Measurements from ENCODE around the gene TTC28. TPM values are rescaled to one million over a fixed set of nuclear protein-coding genes. Genes with fewer than 3 reads are reported as not detected.

The TTC28 gene
- total and polyA plus RNA-seq, 12 donors = 2.1 to 27.7 (median 20.4) TPM

DNA sequence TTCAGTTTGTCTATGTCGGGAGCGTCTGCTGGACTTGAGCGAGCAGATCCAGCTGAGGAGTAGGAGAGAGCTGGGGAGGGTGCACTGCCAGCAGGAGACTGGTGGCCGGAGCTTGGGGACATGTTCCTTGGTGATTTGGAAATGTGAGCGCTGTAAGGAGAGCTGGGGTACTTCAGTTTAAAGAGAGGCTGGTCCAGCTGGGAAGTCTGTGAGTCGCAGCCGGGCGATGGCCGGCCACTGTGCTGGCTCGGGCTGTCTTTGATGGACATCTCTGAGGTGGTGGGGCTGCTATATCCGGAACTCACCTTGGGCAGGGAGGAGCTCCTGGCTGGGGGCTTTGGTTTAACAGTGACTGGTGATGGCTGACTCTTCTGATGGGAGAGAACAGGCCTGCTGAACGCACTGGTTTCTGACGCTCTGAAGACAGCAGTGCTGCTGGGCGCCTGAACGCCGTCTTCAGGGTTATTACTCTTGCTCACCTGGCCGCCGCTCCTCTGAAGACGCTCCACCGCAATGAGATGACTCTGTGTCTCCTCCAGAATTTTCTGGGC, 696.9 kb downstream of the TTC28 start:
- Histone ChIP-seq H3K27ac (no peak overlapping the region), H3K9me3 (no peaks in the 10 kb centered on the region), H3K4me1 (peaks cover 0 to 5% (median 0%) of the 10 kb centered on the region in 9 donors), H3K4me3 (no peak overlapping the region), H3K36me3 (peaks cover 0 to 78% (median 3%) of the 10 kb centered on the region in 9 donors), H3K27me3 (no peaks in the 10 kb centered on the region)
- ATAC-seq (no peak), DNase-seq (no peak)
- WGBS, 2 donors = 98% methylated on average over 20 of the region's 20 CpGs
- TF ChIP-seq CTCF (IDR thresholded peaks at IDR 0.05) = no peak
- intact Hi-C loops (cut with DNase I) = loop anchor here in 1 of 10 donors (10.0 kb wide), 1 partner anchor 58 kb away; no protein-coding TSS in a partner anchor

GRCh38 chr22:27982106-27982505, 697.5 kb downstream of the TTC28 start:
- intact Hi-C loops (cut with DNase I) = loop anchor here in 1 of 10 donors (10.0 kb wide), 1 partner anchor 57 kb away; no protein-coding TSS in a partner anchor
- peaks cover 0 to 72% (median 3%) of the 10 kb centered on the region in 9 donors for H3K36me3 ChIP-seq
- no peak for TF ChIP-seq CTCF (IDR thresholded peaks at IDR 0.05)
- 95 to 96% methylated on average over 15 of the region's 15 CpGs for WGBS, 2 donors
- peaks cover 0 to 5% (median 0%) of the 10 kb centered on the region in 9 donors for H3K4me1 ChIP-seq
- no peak overlapping the region for H3K4me3 ChIP-seq
- H3K27ac ChIP-seq = no peak overlapping the region
- H3K27me3 ChIP-seq = no peaks in the 10 kb centered on the region
- no peak for DNase-seq
- no peak for ATAC-seq
- H3K9me3 ChIP-seq = no peaks in the 10 kb centered on the region

GRCh38 chr22:27980424-27981148, 699.1 kb downstream of the TTC28 start:
- intact Hi-C loops (cut with DNase I) = loop anchor here in 1 of 10 donors (10.0 kb wide), 1 partner anchor 56 kb away; no protein-coding TSS in a partner anchor
- H3K36me3 ChIP-seq = peaks cover 0 to 57% (median 3%) of the 10 kb centered on the region in 9 donors
- no peak for DNase-seq

More at GRCh38 chr22:27980424-27981148, 699.1 kb downstream of the TTC28 start:
- Histone ChIP-seq H3K27me3 (no peaks in the 10 kb centered on the region), H3K27ac (no peak overlapping the region), H3K4me1 (peaks cover 0 to 15% (median 0%) of the 10 kb centered on the region in 9 donors), H3K4me3 (no peak overlapping the region), H3K9me3 (no peaks in the 10 kb centered on the region)
- no peak for ATAC-seq
- WGBS, 2 donors = 84 to 87% methylated on average over 7 of the region's 7 CpGs
- TF ChIP-seq CTCF (IDR thresholded peaks at IDR 0.05) = no peak
